Activated CD8-positive, alpha-beta memory T cell treated with anti-CD3 and anti-CD28 coated beads, Interleukin-2, amount 50 U/mL, for 1 hour (primary cell): ENCODE measurements around the gene COMMD4.
"Not testable (repeated sequence)": the region's sequence is repeated elsewhere in the genome, so short reads cannot be mapped to it uniquely, and the experiment has no call there.

Source experiments
- DNase-seq: peaks from one replicate; pipeline ENCODE4 v3.0.0-alpha.2; 2020; ENCODE audit errors: extremely low read depth

Gene COMMD4

DNA sequence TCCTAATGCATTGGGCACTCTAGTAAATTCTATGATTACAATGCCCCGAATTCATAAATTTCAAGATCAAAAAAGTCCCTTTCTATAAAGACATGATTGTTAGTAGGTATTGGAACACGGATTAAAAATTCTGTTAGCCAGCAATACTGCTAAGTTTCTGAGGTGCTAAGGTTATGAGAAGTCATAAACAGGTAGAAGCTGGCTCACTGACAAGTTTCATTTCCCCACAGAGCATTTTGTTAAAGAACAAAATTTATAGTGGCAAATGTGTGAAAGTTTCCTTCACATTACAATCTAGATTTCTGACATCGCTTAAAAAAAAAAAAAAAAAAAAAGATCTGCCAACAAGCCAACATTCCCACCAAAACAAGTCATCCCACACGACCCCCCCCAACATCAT, 44.9 kb downstream of the COMMD4 start:
- no peak for DNase-seq

DNA sequence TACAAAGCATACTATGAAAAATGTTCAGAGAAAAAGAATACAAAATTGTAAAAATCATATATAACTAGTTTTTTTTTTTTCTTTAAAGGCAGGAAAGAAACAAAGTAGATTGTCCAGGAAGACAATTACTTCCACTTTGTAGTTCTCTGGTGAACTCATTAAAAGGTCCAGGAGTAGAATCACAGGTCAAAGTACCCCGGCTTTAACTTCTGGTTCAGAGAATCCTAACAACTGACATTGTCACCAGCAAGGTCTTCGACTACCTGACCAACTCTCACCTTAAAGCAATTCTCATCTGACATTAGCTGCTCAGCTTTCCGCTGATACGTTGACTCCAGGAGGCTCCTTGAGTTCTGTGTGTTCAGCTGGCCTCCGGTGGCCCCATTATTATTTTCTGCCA, 48.1 kb downstream of the COMMD4 start:
- not testable (repeated sequence) for DNase-seq
